OCI-LY3 (cell line): ENCODE data around the gene SPOUT1.
"Not testable (repeated sequence)": the region's sequence is repeated elsewhere in the genome, so short reads cannot be mapped to it uniquely, and the experiment has no call there.

Experiments used
- H2AFZ ChIP-seq: fragments of 200-600, 300-600 bp; shearing (Covaris generic); 2 replicates; pipeline ENCODE4 v1.6.0; 2014; ENCODE audit warnings: antibody characterized with exemption, low read depth, low read length
- H3K27ac ChIP-seq: fragments of 200-600, 300-600 bp; sonication (generic); 2 replicates; pipeline ENCODE4 v1.5.1; 2014; ENCODE audit warnings: mild to moderate bottlenecking, low read length, moderate library complexity, mixed read lengths
- H3K27me3 ChIP-seq: fragments of 200-600, 300-600 bp; sonication (generic); 2 replicates; pipeline ENCODE4 v1.6.1; 2014; ENCODE audit warnings: low read depth, low read length, mixed read lengths
- H3K36me3 ChIP-seq: fragments of 200-600, 300-600 bp; sonication (generic); replicated peaks from 2 replicates; pipeline ENCODE3; 2014; ENCODE audit warnings: low read depth, low read length, mixed read lengths
- H3K4me1 ChIP-seq: fragments of 300-600, 200-600 bp; sonication (generic); 2 replicates; pipeline ENCODE4 v1.6.1; 2014; ENCODE audit warnings: low read length, mixed read lengths
- H3K4me2 ChIP-seq: fragments of 200-600, 300-600 bp; sonication (generic); 2 replicates; pipeline ENCODE4 v1.6.1; 2014; ENCODE audit warnings: low read length, mixed read lengths
- H3K4me3 ChIP-seq: fragments of 300-600, 200-600 bp; sonication (generic); 2 replicates; pipeline ENCODE4 v1.5.1; 2014; ENCODE audit warnings: antibody characterized with exemption, mild to moderate bottlenecking, low read length, moderate library complexity
- H3K79me2 ChIP-seq: fragments of 300-600, 200-600 bp; shearing (Covaris generic); 2 replicates; pipeline ENCODE4 v1.6.1; 2014; ENCODE audit warnings: mild to moderate bottlenecking, low read length, mixed read lengths
- H3K9ac ChIP-seq: fragments of 300-600, 200-600 bp; shearing (Covaris generic); 2 replicates; pipeline ENCODE4 v1.6.0; 2014; ENCODE audit warnings: mild to moderate bottlenecking, low read length, moderate library complexity
- H3K9me3 ChIP-seq: fragments of 200-600, 300-600 bp; shearing (Covaris generic); 2 replicates; pipeline ENCODE4 v1.6.1; 2014; ENCODE audit warnings: low read length, mixed read lengths; ENCODE audit not compliant: insufficient read depth
- H4K20me1 ChIP-seq: fragments of 200-600, 300-600 bp; sonication (generic); 2 replicates; pipeline ENCODE4 v1.6.1; 2016; ENCODE audit warnings: low read length, mixed read lengths; ENCODE audit not compliant: insufficient read depth
- EZH2phosphoT487 ChIP-seq: fragments of 200-600 bp; shearing (Covaris generic); IDR thresholded peaks from 2 replicates; pipeline ENCODE4 v1.6.1; 2018; ENCODE audit warnings: antibody characterized with exemption, mixed run types, low read depth
- TF ChIP-seq, protein P1 (sequence below): fragments of 200-600, 300-600 bp; sonication (generic); IDR thresholded peaks from 2 replicates; pipeline ENCODE4 v1.5.1; 2014; ENCODE audit warnings: antibody characterized with exemption, low read length, low read depth

Gene SPOUT1

DNA sequence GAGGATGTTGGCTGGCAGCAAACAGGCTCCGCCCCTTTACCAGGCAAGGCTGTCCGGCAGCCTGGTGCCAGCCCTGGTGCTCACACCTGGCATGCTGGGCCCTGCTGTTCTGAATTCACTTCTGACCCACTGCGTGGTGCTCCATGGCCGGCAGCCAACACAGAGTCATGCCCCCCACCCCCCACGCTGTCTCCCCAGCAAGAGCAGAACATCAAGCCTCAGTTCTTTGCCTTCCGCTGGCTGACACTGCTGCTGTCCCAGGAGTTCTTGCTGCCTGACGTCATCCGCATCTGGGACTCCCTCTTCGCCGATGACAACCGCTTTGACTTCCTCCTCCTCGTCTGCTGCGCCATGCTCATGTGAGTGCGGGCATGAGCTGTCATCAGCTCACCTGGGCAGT, 23.9 kb downstream of the SPOUT1 start:
- Histone ChIP-seq H2AFZ (no peak overlapping the region), H4K20me1 (no peaks in the 10 kb centered on the region), H3K9me3 (no peaks in the 10 kb centered on the region), H3K4me1 (no peaks in the 10 kb centered on the region), H3K27me3 (no peaks in the 10 kb centered on the region), H3K9ac (no peak overlapping the region), H3K27ac (no peak overlapping the region), H3K36me3 (peaks cover 16% of the 10 kb centered on the region), H3K4me3 (no peak overlapping the region), H3K4me2 (no peak overlapping the region), H3K79me2 (no peaks in the 10 kb centered on the region)
- TF ChIP-seq, protein P1, sequence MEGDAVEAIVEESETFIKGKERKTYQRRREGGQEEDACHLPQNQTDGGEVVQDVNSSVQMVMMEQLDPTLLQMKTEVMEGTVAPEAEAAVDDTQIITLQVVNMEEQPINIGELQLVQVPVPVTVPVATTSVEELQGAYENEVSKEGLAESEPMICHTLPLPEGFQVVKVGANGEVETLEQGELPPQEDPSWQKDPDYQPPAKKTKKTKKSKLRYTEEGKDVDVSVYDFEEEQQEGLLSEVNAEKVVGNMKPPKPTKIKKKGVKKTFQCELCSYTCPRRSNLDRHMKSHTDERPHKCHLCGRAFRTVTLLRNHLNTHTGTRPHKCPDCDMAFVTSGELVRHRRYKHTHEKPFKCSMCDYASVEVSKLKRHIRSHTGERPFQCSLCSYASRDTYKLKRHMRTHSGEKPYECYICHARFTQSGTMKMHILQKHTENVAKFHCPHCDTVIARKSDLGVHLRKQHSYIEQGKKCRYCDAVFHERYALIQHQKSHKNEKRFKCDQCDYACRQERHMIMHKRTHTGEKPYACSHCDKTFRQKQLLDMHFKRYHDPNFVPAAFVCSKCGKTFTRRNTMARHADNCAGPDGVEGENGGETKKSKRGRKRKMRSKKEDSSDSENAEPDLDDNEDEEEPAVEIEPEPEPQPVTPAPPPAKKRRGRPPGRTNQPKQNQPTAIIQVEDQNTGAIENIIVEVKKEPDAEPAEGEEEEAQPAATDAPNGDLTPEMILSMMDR: no peak
- no peak for TF ChIP-seq EZH2phosphoT487

DNA sequence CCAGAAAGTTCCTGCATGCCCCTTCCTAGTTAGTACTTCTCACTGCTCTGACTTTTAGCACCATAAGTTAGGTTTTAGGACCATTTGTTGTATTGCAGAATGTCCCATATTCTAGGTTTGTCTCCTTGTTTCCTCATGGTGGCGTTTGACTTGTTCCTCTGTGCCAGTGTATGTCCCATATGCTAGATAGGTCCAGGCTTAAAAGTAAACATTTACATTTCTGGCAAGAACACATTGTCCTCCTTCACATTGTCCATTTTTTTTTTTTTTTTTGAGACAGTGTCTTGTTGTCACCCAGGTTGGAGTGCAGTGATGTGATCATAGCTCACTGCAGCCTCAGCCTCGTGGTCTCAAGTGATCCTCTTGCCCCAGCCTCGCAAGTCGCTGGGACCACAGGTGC, 27.1 kb downstream of the SPOUT1 start:
- Histone ChIP-seq H2AFZ (no peak overlapping the region), H3K9ac (no peak overlapping the region), H4K20me1 (no peaks in the 10 kb centered on the region), H3K79me2 (no peaks in the 10 kb centered on the region), H3K27ac (no peak overlapping the region), H3K9me3 (no peaks in the 10 kb centered on the region), H3K4me2 (no peak overlapping the region), H3K27me3 (no peaks in the 10 kb centered on the region), H3K4me3 (no peak overlapping the region), H3K36me3 (peaks cover 20% of the 10 kb centered on the region), H3K4me1 (no peaks in the 10 kb centered on the region)
- no peak for TF ChIP-seq EZH2phosphoT487

DNA sequence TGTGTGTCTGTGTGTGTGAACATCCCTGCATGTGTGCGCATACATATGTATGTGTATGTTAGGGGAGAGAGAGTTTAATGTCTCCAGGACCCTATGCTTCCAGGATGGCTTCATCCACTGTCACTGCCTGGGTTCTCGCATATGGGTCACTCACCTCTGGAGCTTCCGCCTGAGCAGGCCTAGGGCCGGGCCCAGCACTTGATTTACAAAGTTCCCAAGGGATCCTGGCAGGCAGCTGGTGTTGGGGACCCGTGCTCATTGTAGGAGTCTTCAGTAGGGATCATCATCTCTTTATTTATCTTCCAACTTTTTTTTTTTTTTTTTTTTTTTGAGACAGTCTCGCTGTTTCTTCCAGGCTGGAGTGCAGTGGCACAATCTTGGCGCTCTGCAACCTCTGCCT, 29.5 kb downstream of the SPOUT1 start:
- TF ChIP-seq EZH2phosphoT487: no peak
- TF ChIP-seq, protein P1: no peak
- H3K36me3 ChIP-seq: peaks cover 12% of the 10 kb centered on the region

DNA sequence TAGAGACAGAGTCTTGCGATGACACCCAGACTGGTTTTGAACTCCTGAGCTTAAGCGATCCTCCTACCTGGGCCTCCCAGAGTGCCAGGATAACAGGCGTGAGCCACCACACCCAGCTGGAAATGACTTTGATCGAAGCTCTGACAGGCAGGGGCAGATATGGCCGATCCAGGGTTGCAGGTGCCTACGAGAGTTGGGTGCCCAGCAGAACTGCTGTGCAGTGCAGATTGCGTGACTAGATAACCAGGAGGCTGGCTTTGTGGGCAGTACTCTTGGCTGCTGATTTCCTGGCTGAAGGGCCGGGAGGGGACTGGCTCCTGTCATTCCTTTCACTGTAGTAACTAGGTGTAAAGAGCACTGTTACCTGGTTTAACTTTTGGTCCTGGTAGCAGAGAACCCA, 30.7 kb downstream of the SPOUT1 start:
- no peaks in the 10 kb centered on the region for H3K27me3 ChIP-seq
- H2AFZ ChIP-seq: no peak overlapping the region
- H3K27ac ChIP-seq: no peak overlapping the region
- no peak overlapping the region for H3K9ac ChIP-seq
- H4K20me1 ChIP-seq: no peaks in the 10 kb centered on the region
- H3K4me1 ChIP-seq: no peaks in the 10 kb centered on the region
- H3K4me3 ChIP-seq: no peak overlapping the region
- H3K36me3 ChIP-seq: peaks cover 13% of the 10 kb centered on the region
- no peak overlapping the region for H3K4me2 ChIP-seq
- TF ChIP-seq EZH2phosphoT487: no peak
- TF ChIP-seq, protein P1: no peak
- H3K79me2 ChIP-seq: no peaks in the 10 kb centered on the region
- H3K9me3 ChIP-seq: no peaks in the 10 kb centered on the region

More for the DNA sequence above, 29.5 kb downstream of the SPOUT1 start:
- no peaks in the 10 kb centered on the region for H4K20me1 ChIP-seq
- no peak overlapping the region for H3K4me2 ChIP-seq
- no peak overlapping the region for H3K9ac ChIP-seq
- no peaks in the 10 kb centered on the region for H3K27me3 ChIP-seq
- no peaks in the 10 kb centered on the region for H3K79me2 ChIP-seq
- H3K9me3 ChIP-seq: no peaks in the 10 kb centered on the region
- H3K4me3 ChIP-seq: no peak overlapping the region
- H2AFZ ChIP-seq: no peak overlapping the region
- H3K27ac ChIP-seq: no peak overlapping the region
- no peaks in the 10 kb centered on the region for H3K4me1 ChIP-seq

DNA sequence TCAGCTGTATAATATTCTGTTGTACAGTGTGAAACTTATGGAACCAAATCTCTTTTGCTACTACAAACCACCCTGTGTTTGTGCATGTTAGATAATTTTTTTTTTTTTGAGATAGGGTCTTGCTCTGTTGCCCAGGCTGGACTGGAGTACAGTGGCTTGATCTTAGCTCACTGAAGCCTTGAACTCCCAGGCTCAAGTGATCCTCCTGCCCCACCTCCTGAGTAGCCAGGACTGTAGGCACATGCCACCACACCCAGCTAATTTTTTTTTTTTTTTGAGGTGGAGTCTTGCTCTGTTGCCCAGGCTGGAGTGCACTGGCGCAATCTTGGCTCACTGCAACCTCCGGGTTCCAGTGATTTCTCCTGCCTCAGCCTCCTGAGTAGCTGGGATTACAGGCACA, 34.6 kb downstream of the SPOUT1 start:
- not testable (repeated sequence) for H3K4me2 ChIP-seq, H4K20me1 ChIP-seq, H2AFZ ChIP-seq, H3K9me3 ChIP-seq, H3K4me3 ChIP-seq, H3K4me1 ChIP-seq, H3K79me2 ChIP-seq, H3K9ac ChIP-seq, H3K27ac ChIP-seq, H3K27me3 ChIP-seq
- peaks cover 19% of the 10 kb centered on the region for H3K36me3 ChIP-seq
